Hepatocyte (in vitro differentiated cells): ENCODE data around the gene ANO9.

Experiments used
- EZH2 ChIP-seq: fragments of 200-600 bp; sonication (generic); IDR thresholded peaks from 2 replicates; pipeline ENCODE4 v1.6.1; 2016; ENCODE audit warnings: antibody characterized with exemption, mild to moderate bottlenecking, borderline replicate concordance
- EZH2phosphoT487 ChIP-seq: fragments of 200-600 bp; sonication (generic); IDR thresholded peaks from one replicate; pipeline ENCODE4 v1.6.1; 2018; ENCODE audit warnings: antibody characterized with exemption, mild to moderate bottlenecking, low read depth, moderate library complexity; ENCODE audit not compliant: unreplicated experiment, severe bottlenecking
- TF ChIP-seq, protein P1 (sequence below): fragments of 200-600 bp; sonication (generic); IDR thresholded peaks from 2 replicates; pipeline ENCODE4 v1.5.1; 2016; ENCODE audit warnings: antibody characterized with exemption, mild to moderate bottlenecking; ENCODE audit not compliant: poor library complexity

- TF ChIP-seq, protein P1, sequence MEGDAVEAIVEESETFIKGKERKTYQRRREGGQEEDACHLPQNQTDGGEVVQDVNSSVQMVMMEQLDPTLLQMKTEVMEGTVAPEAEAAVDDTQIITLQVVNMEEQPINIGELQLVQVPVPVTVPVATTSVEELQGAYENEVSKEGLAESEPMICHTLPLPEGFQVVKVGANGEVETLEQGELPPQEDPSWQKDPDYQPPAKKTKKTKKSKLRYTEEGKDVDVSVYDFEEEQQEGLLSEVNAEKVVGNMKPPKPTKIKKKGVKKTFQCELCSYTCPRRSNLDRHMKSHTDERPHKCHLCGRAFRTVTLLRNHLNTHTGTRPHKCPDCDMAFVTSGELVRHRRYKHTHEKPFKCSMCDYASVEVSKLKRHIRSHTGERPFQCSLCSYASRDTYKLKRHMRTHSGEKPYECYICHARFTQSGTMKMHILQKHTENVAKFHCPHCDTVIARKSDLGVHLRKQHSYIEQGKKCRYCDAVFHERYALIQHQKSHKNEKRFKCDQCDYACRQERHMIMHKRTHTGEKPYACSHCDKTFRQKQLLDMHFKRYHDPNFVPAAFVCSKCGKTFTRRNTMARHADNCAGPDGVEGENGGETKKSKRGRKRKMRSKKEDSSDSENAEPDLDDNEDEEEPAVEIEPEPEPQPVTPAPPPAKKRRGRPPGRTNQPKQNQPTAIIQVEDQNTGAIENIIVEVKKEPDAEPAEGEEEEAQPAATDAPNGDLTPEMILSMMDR = no peak
- no peak for TF ChIP-seq EZH2
- TF ChIP-seq EZH2phosphoT487 = no peak
These were observed 55.3 kb downstream of the ANO9 start for GRCh38 chr11:386483-386882.
